Left lung (tissue), 10 donors: Measurements from ENCODE around the gene ZSWIM6. TPM values are rescaled to one million over a fixed set of nuclear protein-coding genes. Genes with fewer than 3 reads are reported as not detected.

Experiments used
- ATAC-seq: fragments of 200-7000 bp; cut with Tn5 transposase; one replicate; pipeline ENCODE4 v1.9.1; 2020; ENCODE audit warnings: moderate library complexity
- DNase-seq, 4 donors: peaks; one replicate each; pipeline ENCODE4 v3.0.0-alpha.2; 2013 to 2020
- H3K27ac ChIP-seq, 2 donors: fragments of 200-600 bp; sonication (generic) in 1 of 2; one replicate each; pipeline versions ENCODE4 v1.5.0 to v1.8.0; 2020 to 2021
- H3K27me3 ChIP-seq, 2 donors: fragments of 200-600 bp; sonication (generic) in 1 of 2; one replicate each; pipeline versions ENCODE4 v1.5.0 to v1.8.0; 2020 to 2021
- H3K36me3 ChIP-seq, 2 donors: fragments of 200-600 bp; sonication (generic) in 1 of 2; one replicate each; pipeline versions ENCODE4 v1.5.0 to v1.8.0; 2020 to 2021
- H3K4me1 ChIP-seq, 2 donors: fragments of 200-600 bp; one replicate each; pipeline ENCODE4 v1.8.0; 2021
- H3K4me3 ChIP-seq, 2 donors: fragments of 200-600 bp; sonication (generic) in 1 of 2; one replicate each; pipeline versions ENCODE4 v1.5.0 to v1.8.0; 2020 to 2021; ENCODE audit warnings: mild to moderate bottlenecking in 1 of 2
- H3K9me3 ChIP-seq, 2 donors: fragments of 200-600 bp; sonication (generic) in 1 of 2; one replicate each; pipeline versions ENCODE4 v1.5.0 to v1.8.0; 2020 to 2021
- CTCF ChIP-seq, 2 donors: fragments of 200-600 bp; sonication (generic) in 1 of 2; IDR thresholded peaks; one replicate each; pipeline versions ENCODE4 v1.5.0 to v1.8.0; 2021; ENCODE audit warnings: antibody characterized with exemption in 2 of 2
- intact Hi-C, 2 donors: fragments of 100-400 bp; cut with DNase I; formaldehyde crosslinking; loops; one replicate each; pipeline versions ENCODE4 v1.11.2 to v1.14.2; 2022
- polyA plus RNA-seq, 6 donors: library from polyadenylated mRNA; unstranded; fragments of 120-200 nt; gene quantifications; one replicate each; pipeline ENCODE4 v1.2.1, GENCODE V29; 2013; ENCODE audit not compliant: insufficient read length in 6 of 6
- total RNA-seq, 2 donors: library from RNA; stranded (reverse); fragmentation: NEBNext Ultra II Directional; extraction: Animal tissue kit (Norgen Biotek cat#: 25700); gene quantifications; one replicate each; pipeline ENCODE4 v1.2.1, GENCODE V29; 2021
- donor health status: DM: no; HTN: yes; CAD: no.
- donor health status: DM: no; HTN: no; CAD: no.

Gene ZSWIM6
- total and polyA plus RNA-seq, 8 donors: 17.5 to 24.4 (median 22.3) TPM

GRCh38 chr5:61311056-61311610 lies 20.9 kb upstream of the ZSWIM6 start:
- Histone ChIP-seq H3K36me3 (no peaks in the 10 kb centered on the region), H3K4me1 (peaks cover 0 to 21% of the 10 kb centered on the region in 2 donors), H3K9me3 (no peaks in the 10 kb centered on the region), H3K27me3 (no peaks in the 10 kb centered on the region), H3K27ac (no peak overlapping the region), H3K4me3 (no peak overlapping the region)
- ATAC-seq: no peak
- intact Hi-C loops: no loop called here
- no peak for DNase-seq
- no peak for TF ChIP-seq CTCF (IDR thresholded peaks at IDR 0.05)

DNA sequence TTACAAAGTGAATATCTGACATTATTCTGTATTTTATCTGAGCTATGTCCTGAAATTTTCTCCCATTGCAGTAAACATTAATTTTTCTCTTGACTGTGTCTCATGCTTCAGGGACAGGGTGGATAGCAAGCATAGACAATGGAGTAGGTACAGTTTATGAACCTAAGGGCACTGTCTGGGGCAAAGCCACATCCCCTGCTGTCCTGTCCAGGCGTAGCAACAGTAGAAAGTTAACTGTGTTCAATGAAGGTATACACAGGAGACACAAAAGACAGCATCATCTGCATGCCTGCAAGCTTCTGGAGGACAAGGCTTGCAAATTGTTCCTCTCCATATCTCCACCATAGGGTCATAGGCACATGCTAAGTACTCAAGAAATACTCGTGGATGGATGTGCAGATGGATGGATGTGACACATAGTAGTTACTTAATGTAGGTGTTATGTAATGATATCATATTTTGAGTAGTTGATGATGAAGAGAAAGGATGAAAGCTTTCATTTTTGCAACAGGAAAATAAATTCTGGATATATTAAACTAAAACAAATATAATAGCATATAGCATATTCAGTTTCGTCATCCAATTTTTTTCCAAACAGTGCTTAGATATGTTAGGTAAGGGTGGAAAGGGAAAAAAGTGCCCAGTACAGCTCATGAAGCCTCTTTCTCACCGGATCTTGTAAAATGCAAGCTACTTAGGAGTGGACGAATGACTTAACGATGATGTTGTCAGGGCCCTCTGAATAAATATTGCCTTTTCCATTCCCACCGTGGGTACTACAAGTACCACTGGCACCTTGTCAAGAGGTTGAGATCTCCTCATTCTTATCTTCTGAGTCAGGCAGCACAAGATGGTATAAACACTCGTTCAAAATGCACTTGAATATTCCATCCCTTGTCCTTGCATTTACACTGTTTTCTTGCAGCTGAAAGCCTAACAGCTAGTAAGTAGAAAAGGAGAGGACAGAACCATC lies 19.9 kb upstream of the ZSWIM6 start:
- TF ChIP-seq CTCF (IDR thresholded peaks at IDR 0.05): no peak
- no peak overlapping the region for H3K27ac ChIP-seq
- H3K36me3 ChIP-seq: no peaks in the 10 kb centered on the region

DNA sequence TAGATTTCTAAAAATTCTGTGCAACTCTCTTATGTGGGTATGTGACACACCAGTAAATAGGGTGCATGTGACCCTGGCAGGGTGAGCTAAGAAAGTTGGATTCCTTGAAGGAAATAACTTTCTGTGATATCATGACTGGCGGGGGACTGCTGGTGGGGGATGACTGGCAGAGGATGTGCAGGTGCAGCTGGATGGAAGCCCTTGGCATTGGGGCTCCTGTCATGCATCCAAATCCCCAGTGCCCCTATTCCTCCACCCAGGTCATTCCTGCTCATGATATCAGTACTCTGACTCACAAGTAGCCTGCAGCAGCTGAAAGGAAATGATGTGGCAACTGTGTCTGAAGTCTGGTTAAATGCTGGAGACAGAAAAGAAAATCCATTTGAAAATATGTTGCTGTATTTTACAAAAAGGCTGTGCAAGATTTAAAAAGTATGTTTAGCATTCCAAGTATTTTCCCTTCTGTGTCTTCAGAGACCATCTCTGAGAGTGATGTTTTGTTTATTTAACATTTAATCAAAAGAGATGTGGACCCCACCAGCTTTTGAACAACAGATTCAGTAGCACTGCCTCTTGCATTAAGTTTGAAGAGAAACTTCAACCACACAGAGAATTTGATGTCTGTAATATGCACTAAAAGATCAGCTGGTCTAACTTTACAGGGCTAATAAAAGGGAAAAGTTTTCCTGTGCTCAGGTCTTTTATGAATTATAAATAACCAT lies 17.9 kb upstream of the ZSWIM6 start:
- no peak for TF ChIP-seq CTCF (IDR thresholded peaks at IDR 0.05)
- Histone ChIP-seq H3K27ac (peak overlapping the region in 1 of 2 donors; percentile 53), H3K9me3 (no peaks in the 10 kb centered on the region), H3K27me3 (no peaks in the 10 kb centered on the region), H3K36me3 (no peaks in the 10 kb centered on the region), H3K4me3 (no peak overlapping the region), H3K4me1 (peaks cover 0 to 31% of the 10 kb centered on the region in 2 donors)
- DNase-seq: no peak
- peak; percentile 76 for ATAC-seq
- intact Hi-C loops: no loop called here

More for the DNA sequence above, 19.9 kb upstream of the ZSWIM6 start:
- ATAC-seq (peak; percentile 77), DNase-seq (no peak)
- intact Hi-C loops: no loop called here
- no peak overlapping the region for H3K4me3 ChIP-seq
- H3K4me1 ChIP-seq: peaks cover 0 to 21% of the 10 kb centered on the region in 2 donors
- no peaks in the 10 kb centered on the region for H3K9me3 ChIP-seq
- no peaks in the 10 kb centered on the region for H3K27me3 ChIP-seq

DNA sequence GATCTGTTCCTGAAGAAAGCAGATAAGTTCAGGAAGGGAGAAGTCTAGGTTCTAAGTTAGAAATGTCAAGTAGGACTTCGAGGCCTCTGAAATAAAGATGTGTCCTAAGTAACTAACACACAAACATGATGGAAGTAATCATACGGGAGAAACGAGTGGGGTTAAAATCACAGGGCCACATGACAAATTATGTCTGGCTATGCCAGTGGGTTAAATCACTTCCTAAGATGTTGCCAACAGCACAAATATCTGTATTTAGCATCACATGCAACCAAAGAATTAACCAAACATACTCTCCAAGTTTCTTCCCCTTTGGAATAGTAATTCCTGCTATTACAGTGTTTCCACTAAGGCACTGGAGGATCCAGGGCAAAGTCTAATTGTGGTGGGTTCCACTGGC lies 13.7 kb upstream of the ZSWIM6 start:
- H3K36me3 ChIP-seq: no peaks in the 10 kb centered on the region
- peak overlapping the region in 1 of 2 donors; percentile 76 for H3K27ac ChIP-seq
- peaks cover 9 to 64% of the 10 kb centered on the region in 2 donors for H3K4me1 ChIP-seq
- ATAC-seq (no peak), DNase-seq (no peak)
- intact Hi-C loops: no loop called here
- no peak for TF ChIP-seq CTCF (IDR thresholded peaks at IDR 0.05)
- H3K27me3 ChIP-seq: no peaks in the 10 kb centered on the region
- no peaks in the 10 kb centered on the region for H3K9me3 ChIP-seq
- H3K4me3 ChIP-seq: no peak overlapping the region
